Calu3 (cell line): ENCODE results near the gene GGN. TPM values are rescaled to one million over a fixed set of nuclear protein-coding genes. Genes with fewer than 3 reads are reported as not detected.

Source experiments
- Bru-seq: library from RNA; stranded (reverse); fragments of 400-500 nt; gene quantifications from one replicate; lab custom pipeline; 2021; lab: Mats Ljungman, UMichigan
- BruChase-seq, 2 experiments: library from RNA; stranded (reverse); fragments of 400-500 nt; gene quantifications; one replicate each; lab custom pipeline; 2021; lab: Mats Ljungman, UMichigan
- BruUV-seq: library from RNA; stranded (reverse); fragments of 400-500 nt; replicated peaks from 2 replicates; lab custom pipeline; 2021; lab: Mats Ljungman, UMichigan
- CTCF ChIA-PET: fragments of 300-600 bp; sonication (Branson Sonifier 250); formaldehyde crosslinking; loops from one replicate; lab custom pipeline; 2022; ENCODE audit warnings: antibody characterized with exemption; lab: Charles Lee
- DNase-seq: peaks from one replicate; pipeline ENCODE4 v3.0.0; 2022
- H3K27ac Mint-ChIP-seq: one replicate; pipeline ENCODE4 v1.8.0; 2022; ENCODE audit warnings: mixed read lengths; ENCODE audit not compliant: unreplicated experiment
- H3K27me3 Mint-ChIP-seq: one replicate; pipeline ENCODE4 v1.8.0; 2022; ENCODE audit warnings: mixed read lengths; ENCODE audit not compliant: unreplicated experiment
- H3K36me3 Mint-ChIP-seq: one replicate; pipeline ENCODE4 v1.8.0; 2022; ENCODE audit warnings: mild to moderate bottlenecking, moderate library complexity, mixed read lengths; ENCODE audit not compliant: insufficient read depth, unreplicated experiment
- H3K4me1 Mint-ChIP-seq: one replicate; pipeline ENCODE4 v1.8.0; 2022; ENCODE audit warnings: mild to moderate bottlenecking, low read depth, mixed read lengths; ENCODE audit not compliant: unreplicated experiment
- H3K4me3 Mint-ChIP-seq: one replicate; pipeline ENCODE4 v1.8.0; 2022; ENCODE audit warnings: mild to moderate bottlenecking, low read depth, moderate library complexity, mixed read lengths; ENCODE audit not compliant: unreplicated experiment
- H3K9me3 Mint-ChIP-seq: one replicate; pipeline ENCODE4 v1.8.0; 2022; ENCODE audit warnings: low read depth, mixed read lengths; ENCODE audit not compliant: unreplicated experiment
- CTCF ChIP-seq: fragments of 200-600 bp; IDR thresholded peaks from one replicate; pipeline ENCODE4 v1.8.0; 2022; ENCODE audit warnings: antibody characterized with exemption; ENCODE audit not compliant: unreplicated experiment
- intact Hi-C: fragments of 100-400 bp; cut with micrococcal nuclease; formaldehyde crosslinking; loops from one replicate; pipeline ENCODE4 v1.10.0; 2022; ENCODE audit not compliant: unreplicated experiment
- long read RNA-seq: library from polyadenylated mRNA; stranded (forward); transcript quantifications from one replicate; pipeline ENCODE4 v2.0.0, GENCODE V29; 2022
- total RNA-seq: library from RNA; stranded (reverse); gene quantifications from 2 replicates; pipeline ENCODE4 v1.2.3, GENCODE V29; 2022

The GGN gene, protein sequence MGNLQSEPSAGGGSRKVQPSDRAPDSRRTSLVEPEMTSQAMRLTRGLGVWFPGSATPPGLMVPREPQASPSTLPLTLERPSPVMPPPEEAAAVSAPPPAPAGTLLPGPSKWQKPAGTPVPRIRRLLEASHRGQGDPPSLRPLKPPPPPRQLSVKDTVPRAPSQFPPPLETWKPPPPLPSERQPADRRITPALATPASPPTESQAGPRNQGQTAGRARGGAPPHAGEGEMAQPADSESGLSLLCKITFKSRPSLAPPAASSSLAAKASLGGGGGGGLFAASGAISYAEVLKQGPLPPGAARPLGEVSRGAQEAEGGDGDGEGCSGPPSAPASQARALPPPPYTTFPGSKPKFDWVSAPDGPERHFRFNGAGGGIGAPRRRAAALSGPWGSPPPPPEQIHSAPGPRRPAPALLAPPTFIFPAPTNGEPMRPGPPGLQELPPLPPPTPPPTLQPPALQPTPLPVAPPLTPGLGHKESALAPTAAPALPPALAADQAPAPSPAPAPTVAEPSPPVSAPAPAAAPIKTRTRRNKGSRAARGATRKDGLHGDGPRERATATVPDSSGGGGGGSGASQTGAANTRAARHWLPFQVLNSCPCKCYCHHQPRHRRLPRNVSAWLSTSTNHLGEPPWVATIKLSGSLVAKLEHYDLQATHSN
- 0.40 and 0.64 TPM in 2 replicates for total RNA-seq
- Bru-seq, nascent RNA: percentile 12 among the genes with signal in this experiment
- percentile 12 among the genes with signal in this experiment for BruChase-seq, experiment 1, labeled RNA remaining after a 6-hour chase
- BruChase-seq, experiment 2, labeled RNA remaining after a 2-hour chase: percentile 23 among the genes with signal in this experiment
- long read RNA-seq: 0 reads

GRCh38 chr19:38387550-38388348, at the start of gene GGN:
TSS of gene GGN (minus strand) at chr19:38388034. CDS start at chr19:38387261, 773 bp downstream.
- H3K27me3 Mint-ChIP-seq: peaks cover 16% of the 10 kb centered on the region

GRCh38 chr19:38437295-38437694, 49.5 kb upstream of the GGN start:
- no peak for TF ChIP-seq CTCF
- Mint-ChIP-seq H3K27ac (no peak overlapping the region), H3K36me3 (no peaks in the 10 kb centered on the region), H3K9me3 (no peaks in the 10 kb centered on the region), H3K27me3 (peaks cover 57% of the 10 kb centered on the region), H3K4me1 (no peaks in the 10 kb centered on the region), H3K4me3 (no peak overlapping the region)
- CTCF ChIA-PET: interaction anchor here (0.7 kb wide), 1 partner anchor 616 kb away, joined by 3 read pairs; no protein-coding TSS in a partner anchor
- BruUV-seq: no TSS peak
- DNase-seq: no peak
- intact Hi-C loops: no loop called here

More at GRCh38 chr19:38387550-38388348, at the start of gene GGN:
- peak within 1 kb of the TSS; percentile 75 for H3K27ac Mint-ChIP-seq
- peaks cover 19% of the 10 kb centered on the region for H3K4me1 Mint-ChIP-seq
- H3K36me3 Mint-ChIP-seq: peaks cover 58% of the 10 kb centered on the region
- no peaks in the 10 kb centered on the region for H3K9me3 Mint-ChIP-seq
- peak; percentile 92 for DNase-seq
- peak within 1 kb of the TSS; percentile 75 for H3K4me3 Mint-ChIP-seq
- CTCF ChIA-PET: interaction anchor here (0.6 to 2.1 kb wide), 9 partner anchors 9 to 543 kb away, joined by 3 to 23 read pairs (median 5); partner anchors contain the start of genes CATSPERG, FAM98C, MRPS12 and PSMD8
- no TSS peak for BruUV-seq
- intact Hi-C loops: no loop called here
- TF ChIP-seq CTCF: no peak

- Mint-ChIP-seq H3K4me3 (no peak overlapping the region), H3K36me3 (no peaks in the 10 kb centered on the region), H3K9me3 (no peaks in the 10 kb centered on the region), H3K4me1 (no peaks in the 10 kb centered on the region), H3K27ac (no peak overlapping the region), H3K27me3 (peaks cover 56% of the 10 kb centered on the region)
- no peak for TF ChIP-seq CTCF
- intact Hi-C loops: no loop called here
- no TSS peak for BruUV-seq
- no peak for DNase-seq
- CTCF ChIA-PET: interaction anchor here (0.5 to 0.6 kb wide), 2 partner anchors 9 to 10 kb away, joined by 3 read pairs; no protein-coding TSS in a partner anchor
These were observed 46.8 kb upstream of the GGN start for GRCh38 chr19:38434549-38435051.
